Fibroblast of gingiva (primary cell): ENCODE data around the gene DNAH11.
A peak's percentile ranks its signal among the peaks of the same experiment; 100 is the strongest.

Source experiments
- DNase-seq: peaks from one replicate; pipeline ENCODE4 v3.0.0-alpha.2; 2011; ENCODE audit warnings: low read depth

DNAH11 gene

GRCh38 chr7:21886396-21886795, 343.6 kb downstream of the DNAH11 start:
- no peak for DNase-seq

- no peak for DNase-seq
Measured at GRCh38 chr7:21887353-21887752, 344.5 kb downstream of the DNAH11 start.

GRCh38 chr7:21887779-21888178, 344.9 kb downstream of the DNAH11 start:
- no peak for DNase-seq

GRCh38 chr7:21891291-21891690, 348.5 kb downstream of the DNAH11 start:
- no peak for DNase-seq

- no peak for DNase-seq
Measured at GRCh38 chr7:21893401-21893800, 350.6 kb downstream of the DNAH11 start.

- no peak for DNase-seq
Measured at GRCh38 chr7:21898265-21898930, 355.6 kb downstream of the DNAH11 start.

- peak; percentile 51 for DNase-seq
Measured at GRCh38 chr7:21902240-21902639, 359.4 kb downstream of the DNAH11 start.

- DNase-seq: peak; percentile 17
Measured at GRCh38 chr7:21903020-21903786, 360.4 kb downstream of the DNAH11 start.

- no peak for DNase-seq
Measured at GRCh38 chr7:21908746-21909145, 365.9 kb downstream of the DNAH11 start.

GRCh38 chr7:21910253-21910652, 367.4 kb downstream of the DNAH11 start:
- no peak for DNase-seq

- DNase-seq: no peak
Measured at GRCh38 chr7:21911341-21911875, 368.6 kb downstream of the DNAH11 start.

GRCh38 chr7:21912305-21912704, 369.5 kb downstream of the DNAH11 start:
- DNase-seq: peak; percentile 82

GRCh38 chr7:21912931-21913780, 370.3 kb downstream of the DNAH11 start:
- no peak for DNase-seq

GRCh38 chr7:21914671-21915070, 371.8 kb downstream of the DNAH11 start:
- no peak for DNase-seq

- DNase-seq: no peak
Measured at GRCh38 chr7:21915140-21915539, 372.3 kb downstream of the DNAH11 start.

GRCh38 chr7:21916176-21916575, 373.3 kb downstream of the DNAH11 start:
- DNase-seq: no peak

GRCh38 chr7:21916629-21917028, 373.8 kb downstream of the DNAH11 start:
- DNase-seq: no peak

GRCh38 chr7:21918216-21918615, 375.4 kb downstream of the DNAH11 start:
- DNase-seq: no peak

- no peak for DNase-seq
Measured at GRCh38 chr7:21920936-21921335, 378.1 kb downstream of the DNAH11 start.

- no peak for DNase-seq
Measured at GRCh38 chr7:21922605-21923004, 379.8 kb downstream of the DNAH11 start.

- DNase-seq: no peak
Measured at GRCh38 chr7:21923658-21924057, 380.8 kb downstream of the DNAH11 start.

GRCh38 chr7:21926448-21926847, 383.6 kb downstream of the DNAH11 start:
- DNase-seq: no peak
